ENCODE results near the gene TM9SF1. TPM values are rescaled to one million over a fixed set of nuclear protein-coding genes. Genes with fewer than 3 reads are reported as not detected.

TM9SF1 gene
- total RNA-seq, 1 donor from 2014 or later = 47.4 TPM

DNA sequence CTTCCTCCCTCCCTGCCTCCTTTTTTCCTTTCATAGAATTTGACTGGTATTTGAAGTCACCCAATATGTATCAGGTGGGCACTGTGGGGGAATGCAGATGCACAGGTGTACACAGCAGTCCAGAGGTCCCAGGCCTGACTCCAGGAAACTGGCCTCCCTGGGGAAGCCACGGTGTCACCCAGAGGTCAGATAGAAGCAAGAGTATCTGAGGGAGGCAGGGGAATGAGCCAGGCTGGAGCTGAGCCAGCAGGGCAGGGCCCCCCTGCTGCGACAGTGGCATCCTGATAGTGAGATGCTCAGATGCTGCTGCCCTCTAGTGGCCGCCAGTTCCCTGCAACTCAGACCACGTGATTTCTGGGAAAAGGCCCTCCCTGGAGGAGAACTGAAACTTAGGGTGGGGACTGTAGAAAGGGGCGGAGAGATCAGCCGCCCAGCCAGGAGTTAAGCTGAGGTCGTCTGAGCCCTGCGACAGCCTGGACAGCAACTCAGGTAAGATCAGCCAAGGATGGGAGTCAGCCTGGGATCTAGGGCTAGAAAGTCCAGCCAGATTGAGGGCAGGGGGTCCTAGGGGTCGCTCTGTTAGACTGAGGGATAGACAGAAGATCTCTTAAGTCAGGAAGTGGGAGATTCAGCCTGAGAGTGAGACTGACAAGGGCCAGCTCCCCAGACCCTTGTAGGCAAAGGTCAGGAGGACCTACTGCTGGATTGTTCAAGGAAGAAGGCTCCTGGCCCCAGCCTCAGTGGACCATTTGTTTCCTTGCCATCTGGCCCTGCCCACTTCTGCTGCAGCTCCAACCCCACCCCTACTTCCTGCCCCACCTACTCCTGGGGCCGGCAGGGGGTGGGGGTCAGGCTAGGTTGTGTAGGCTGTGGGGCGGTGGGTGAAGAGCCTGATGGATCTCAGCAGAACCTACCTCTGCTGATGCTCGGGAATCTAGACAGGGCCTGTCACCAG lies 34.1 kb downstream of the TM9SF1 start, which contains the start of gene IRF9:
Gene IRF9 (plus strand): TSS at position 416 of the 955 bp plus-strand sequence. CDS start 880 bp downstream, outside the sequence.
- Mint-ChIP-seq H3K4me3 (peak within 1 kb of the TSS; percentile 76), H3K27ac (ENCODE audit: unreplicated experiment) (peak within 1 kb of the TSS; percentile 9), H3K27me3 (ENCODE audit: low read depth) (no peaks in the 10 kb centered on the region), H3K36me3 (ENCODE audit: low read depth) (peaks cover 4% of the 10 kb centered on the region), H3K9me3 (no peaks in the 10 kb centered on the region), H3K4me1 (peaks cover 13% of the 10 kb centered on the region)
- DNase-seq (ENCODE audit: low read depth, low spot score) = peak; percentile 99
- TF ChIP-seq, protein P1, sequence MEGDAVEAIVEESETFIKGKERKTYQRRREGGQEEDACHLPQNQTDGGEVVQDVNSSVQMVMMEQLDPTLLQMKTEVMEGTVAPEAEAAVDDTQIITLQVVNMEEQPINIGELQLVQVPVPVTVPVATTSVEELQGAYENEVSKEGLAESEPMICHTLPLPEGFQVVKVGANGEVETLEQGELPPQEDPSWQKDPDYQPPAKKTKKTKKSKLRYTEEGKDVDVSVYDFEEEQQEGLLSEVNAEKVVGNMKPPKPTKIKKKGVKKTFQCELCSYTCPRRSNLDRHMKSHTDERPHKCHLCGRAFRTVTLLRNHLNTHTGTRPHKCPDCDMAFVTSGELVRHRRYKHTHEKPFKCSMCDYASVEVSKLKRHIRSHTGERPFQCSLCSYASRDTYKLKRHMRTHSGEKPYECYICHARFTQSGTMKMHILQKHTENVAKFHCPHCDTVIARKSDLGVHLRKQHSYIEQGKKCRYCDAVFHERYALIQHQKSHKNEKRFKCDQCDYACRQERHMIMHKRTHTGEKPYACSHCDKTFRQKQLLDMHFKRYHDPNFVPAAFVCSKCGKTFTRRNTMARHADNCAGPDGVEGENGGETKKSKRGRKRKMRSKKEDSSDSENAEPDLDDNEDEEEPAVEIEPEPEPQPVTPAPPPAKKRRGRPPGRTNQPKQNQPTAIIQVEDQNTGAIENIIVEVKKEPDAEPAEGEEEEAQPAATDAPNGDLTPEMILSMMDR (conservative IDR thresholded peaks at IDR 0.05) = peak; percentile 99

DNA sequence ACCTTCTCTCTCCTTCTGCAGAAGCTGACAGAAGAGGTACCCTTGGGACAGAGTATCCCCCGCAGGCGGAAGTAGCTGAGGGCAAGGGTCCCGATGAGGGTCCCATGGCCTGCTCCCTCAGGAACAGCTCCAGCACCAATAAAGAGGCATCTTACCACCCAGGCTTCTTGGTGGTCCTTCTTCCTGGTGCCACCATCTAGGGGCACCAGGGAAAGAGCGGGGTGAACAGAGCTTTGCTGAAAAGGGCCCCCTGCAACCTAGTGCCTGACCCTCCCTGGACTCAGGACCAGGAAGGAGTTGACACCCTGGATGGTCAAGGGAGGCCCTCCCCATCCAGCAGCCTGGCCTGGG lies 34.8 kb downstream of the TM9SF1 start:
- no peaks in the 10 kb centered on the region for H3K9me3 Mint-ChIP-seq
- H3K4me3 Mint-ChIP-seq = no peak overlapping the region
- H3K36me3 Mint-ChIP-seq (ENCODE audit: low read depth) = peaks cover 6% of the 10 kb centered on the region
- no peak overlapping the region for H3K27ac Mint-ChIP-seq (ENCODE audit: unreplicated experiment)
- TF ChIP-seq, protein P1 (conservative IDR thresholded peaks at IDR 0.05) = no peak
- no peak for DNase-seq (ENCODE audit: low read depth, low spot score)
- no peaks in the 10 kb centered on the region for H3K27me3 Mint-ChIP-seq (ENCODE audit: low read depth)
- peaks cover 13% of the 10 kb centered on the region for H3K4me1 Mint-ChIP-seq

DNA sequence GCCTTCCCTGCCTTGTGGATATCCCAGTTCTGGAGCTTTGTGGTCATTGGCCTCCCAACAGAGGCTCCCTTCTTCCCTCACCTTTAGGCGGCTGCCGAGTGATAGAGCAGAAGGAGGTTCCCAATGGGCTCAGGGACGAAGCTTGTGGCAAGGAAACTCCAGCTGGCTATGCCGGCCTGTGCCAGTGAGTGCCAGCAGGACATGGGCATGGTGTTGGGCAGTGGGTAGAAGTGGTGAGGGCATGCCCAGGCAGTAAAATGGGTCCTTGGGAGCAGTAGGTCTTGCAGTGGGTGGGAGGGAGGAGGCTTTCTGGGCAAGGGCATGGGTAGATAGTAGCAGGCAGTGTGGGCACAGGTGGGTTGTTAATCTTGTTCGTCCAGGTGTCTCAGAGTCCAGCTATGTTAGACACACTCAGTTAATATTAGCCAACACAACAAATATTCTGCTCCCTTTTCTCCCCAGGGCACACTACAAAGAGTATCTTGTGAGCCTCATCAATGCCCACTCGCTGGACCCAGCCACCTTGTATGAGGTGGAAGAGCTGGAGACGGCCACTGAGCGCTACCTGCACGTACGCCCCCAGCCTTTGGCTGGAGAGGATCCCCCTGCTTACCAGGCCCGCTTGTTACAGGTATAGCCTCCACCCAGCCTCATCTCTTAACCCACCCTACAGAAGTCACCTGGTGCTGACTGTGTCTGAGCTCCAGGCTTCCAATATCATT lies 35.3 kb downstream of the TM9SF1 start:
- Mint-ChIP-seq H3K36me3 (ENCODE audit: low read depth) (peaks cover 7% of the 10 kb centered on the region), H3K27me3 (ENCODE audit: low read depth) (no peaks in the 10 kb centered on the region), H3K4me1 (peaks cover 13% of the 10 kb centered on the region), H3K9me3 (no peaks in the 10 kb centered on the region), H3K27ac (ENCODE audit: unreplicated experiment) (no peak overlapping the region), H3K4me3 (no peak overlapping the region)
- TF ChIP-seq, protein P1 (conservative IDR thresholded peaks at IDR 0.05) = no peak
- no peak for DNase-seq (ENCODE audit: low read depth, low spot score)

DNA sequence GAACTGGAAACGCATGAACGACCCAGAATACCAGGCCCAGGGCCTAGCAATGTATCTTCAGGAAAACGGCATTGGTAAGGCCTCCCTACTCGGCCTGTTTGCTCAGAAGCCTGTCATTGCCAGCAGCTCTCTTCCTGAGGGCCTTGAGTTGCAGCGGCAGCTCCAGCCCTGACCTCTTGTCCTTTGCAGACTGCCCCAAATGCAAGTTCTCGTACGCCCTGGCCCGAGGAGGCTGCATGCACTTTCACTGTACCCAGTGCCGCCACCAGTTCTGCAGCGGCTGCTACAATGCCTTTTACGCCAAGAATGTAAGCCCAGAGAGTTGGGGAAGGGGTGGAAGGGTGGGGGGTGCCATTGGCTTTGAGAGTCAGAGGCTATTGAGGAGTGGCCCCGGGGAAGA lies 37.9 kb downstream of the TM9SF1 start:
- TF ChIP-seq, protein P1 (conservative IDR thresholded peaks at IDR 0.05) = no peak
- no peak for DNase-seq (ENCODE audit: low read depth, low spot score)
- no peaks in the 10 kb centered on the region for H3K9me3 Mint-ChIP-seq
- peak overlapping the region; percentile 43 for H3K27ac Mint-ChIP-seq (ENCODE audit: unreplicated experiment)
- peaks cover 13% of the 10 kb centered on the region for H3K4me1 Mint-ChIP-seq
- no peak overlapping the region for H3K4me3 Mint-ChIP-seq
- H3K36me3 Mint-ChIP-seq (ENCODE audit: low read depth) = peaks cover 10% of the 10 kb centered on the region
- H3K27me3 Mint-ChIP-seq (ENCODE audit: low read depth) = no peaks in the 10 kb centered on the region

DNA sequence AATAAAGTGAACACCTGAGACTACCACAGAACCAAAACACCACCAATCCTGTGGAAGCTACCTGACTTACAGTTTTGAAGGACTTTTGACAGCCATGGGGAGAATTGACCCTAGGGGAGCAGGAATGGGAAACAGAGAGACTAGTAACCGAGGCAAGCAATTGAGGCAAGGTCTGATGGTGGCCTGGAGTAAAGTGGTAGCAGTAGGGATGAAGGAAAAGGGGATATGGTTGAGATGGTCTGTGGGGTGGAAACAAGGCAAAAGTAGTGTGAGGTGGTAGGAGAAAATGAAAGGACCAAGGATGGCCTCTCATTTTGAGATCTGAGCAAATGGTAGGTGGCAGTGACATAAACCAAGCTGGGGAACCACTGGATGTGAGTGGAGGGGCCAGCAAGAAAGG lies 38.4 kb downstream of the TM9SF1 start:
- TF ChIP-seq, protein P1 (conservative IDR thresholded peaks at IDR 0.05) = no peak
- Mint-ChIP-seq H3K9me3 (no peaks in the 10 kb centered on the region), H3K4me3 (no peak overlapping the region), H3K36me3 (ENCODE audit: low read depth) (peaks cover 10% of the 10 kb centered on the region), H3K27me3 (ENCODE audit: low read depth) (no peaks in the 10 kb centered on the region), H3K27ac (ENCODE audit: unreplicated experiment) (no peak overlapping the region), H3K4me1 (peaks cover 11% of the 10 kb centered on the region)
- DNase-seq (ENCODE audit: low read depth, low spot score) = no peak
